IMR-90 (cell line): ENCODE data around the gene ETS1. TPM values are rescaled to one million over a fixed set of nuclear protein-coding genes. Genes with fewer than 3 reads are reported as not detected.

Experiments used
- ATAC-seq: fragments of 200-7000 bp; cut with Tn5 transposase; 2 replicates; pipeline ENCODE4 v1.9.1; 2020; ENCODE audit warnings: low read depth, mild to moderate bottlenecking, moderate library complexity
- BruUV-seq: library from RNA; stranded (reverse); fragments of 400-500 nt; replicated peaks from 2 replicates; lab custom pipeline; 2021; lab: Mats Ljungman, UMichigan
- CTCF ChIA-PET: fragments of 300-600 bp; formaldehyde crosslinking; extraction: SDS; loops from one replicate; lab custom pipeline; 2021; ENCODE audit warnings: antibody characterized with exemption; lab: Yijun Ruan, JAX
- POLR2A ChIA-PET: fragments of 300-600 bp; sonication (Branson Sonifier 250); formaldehyde crosslinking; loops from one replicate; lab custom pipeline; 2022; ENCODE audit warnings: antibody characterized with exemption; ENCODE audit not compliant: unreplicated experiment; lab: Charles Lee
- DNase-seq: peaks from one replicate; pipeline ENCODE4 v3.0.0; 2013
- H2AFZ ChIP-seq: replicated peaks from 2 replicates; pipeline ENCODE3; 2013; ENCODE audit warnings: low read length, mild to moderate bottlenecking; ENCODE audit not compliant: poor library complexity
- H2AK5ac ChIP-seq: 2 replicates; pipeline ENCODE4 v1.6.1; 2013; ENCODE audit warnings: low read depth, low read length, inconsistent platforms
- H2AK9ac ChIP-seq: replicated peaks from 2 replicates; pipeline ENCODE3; 2013; ENCODE audit warnings: mild to moderate bottlenecking, low read depth, low read length, moderate library complexity; ENCODE audit not compliant: poor library complexity
- H2BK120ac ChIP-seq: 2 replicates; pipeline ENCODE4 v1.6.1; 2013; ENCODE audit warnings: low read depth, low read length, inconsistent platforms
- H2BK15ac ChIP-seq: 3 replicates; pipeline ENCODE4 v1.6.1; 2013; ENCODE audit warnings: low read depth, low read length, inconsistent platforms
- H2BK20ac ChIP-seq: 2 replicates; pipeline ENCODE4 v1.6.1; 2013; ENCODE audit warnings: low read depth, mild to moderate bottlenecking, inconsistent platforms, low read length, moderate library complexity
- H2BK5ac ChIP-seq: 2 replicates; pipeline ENCODE4 v1.6.1; 2013; ENCODE audit warnings: mild to moderate bottlenecking, low read depth, low read length, inconsistent platforms; ENCODE audit not compliant: poor library complexity, severe bottlenecking
- H3K14ac ChIP-seq: replicated peaks from 2 replicates; pipeline ENCODE4 v1.6.1; 2013; ENCODE audit warnings: low read depth, low read length, inconsistent platforms
- H3K18ac ChIP-seq: 2 replicates; pipeline ENCODE4 v1.6.1; 2013; ENCODE audit warnings: low read depth, low read length, control low read depth
- H3K23ac ChIP-seq: 2 replicates; pipeline ENCODE4 v1.6.1; 2013; ENCODE audit warnings: low read depth, low read length, inconsistent platforms
- H3K27ac ChIP-seq: 2 replicates; pipeline ENCODE4 v1.5.1; 2013; ENCODE audit warnings: mild to moderate bottlenecking, control low read depth, low read length; ENCODE audit not compliant: insufficient read depth
- H3K27me3 ChIP-seq: 2 replicates; pipeline ENCODE4 v1.6.1; 2013; ENCODE audit warnings: low read length; ENCODE audit not compliant: control insufficient read depth, insufficient read depth
- H3K36me3 ChIP-seq: 2 replicates; pipeline ENCODE4 v1.6.1; 2013; ENCODE audit warnings: low read length, mixed read lengths; ENCODE audit not compliant: control insufficient read depth, insufficient read depth
- H3K4ac ChIP-seq: 2 replicates; pipeline ENCODE4 v1.6.1; 2013; ENCODE audit warnings: low read depth, low read length, inconsistent platforms
- H3K4me1 ChIP-seq: 2 replicates; pipeline ENCODE4 v1.6.1; 2013; ENCODE audit warnings: low read length, mixed read lengths; ENCODE audit not compliant: control insufficient read depth, insufficient read depth
- H3K4me2 ChIP-seq: 2 replicates; pipeline ENCODE4 v1.6.1; 2013; ENCODE audit warnings: low read depth, mild to moderate bottlenecking, control low read depth, low read length, moderate library complexity
- H3K4me3 ChIP-seq: 2 replicates; pipeline ENCODE4 v1.5.1; 2013; ENCODE audit warnings: low read depth, mild to moderate bottlenecking, control low read depth, low read length, moderate library complexity; ENCODE audit not compliant: insufficient read depth
- H3K56ac ChIP-seq: 2 replicates; pipeline ENCODE4 v1.6.1; 2013; ENCODE audit warnings: low read length, inconsistent platforms; ENCODE audit not compliant: insufficient read depth; ENCODE audit errors: extremely low read depth
- H3K79me1 ChIP-seq, 2 experiments: 2 replicates each; pipeline ENCODE4 v1.6.1; 2013; ENCODE audit warnings: low read length in 2 of 2, inconsistent platforms in 1 of 2, low read depth in 1 of 2
- H3K9ac ChIP-seq: 2 replicates; pipeline ENCODE4 v1.6.1; 2013; ENCODE audit warnings: low read depth, low read length, control low read depth
- H3K9me1 ChIP-seq: 2 replicates; pipeline ENCODE4 v1.6.1; 2013; ENCODE audit warnings: low read length, inconsistent platforms; ENCODE audit not compliant: insufficient read depth
- H3K9me3 ChIP-seq: 2 replicates; pipeline ENCODE4 v1.6.1; 2013; ENCODE audit warnings: low read length; ENCODE audit not compliant: control insufficient read depth, insufficient read depth
- H4K20me1 ChIP-seq: 2 replicates; pipeline ENCODE4 v1.6.1; 2013; ENCODE audit warnings: low read length, inconsistent platforms; ENCODE audit not compliant: insufficient read depth
- H4K5ac ChIP-seq: 2 replicates; pipeline ENCODE4 v1.6.1; 2013; ENCODE audit warnings: mild to moderate bottlenecking, low read depth, low read length, control low read depth
- H4K8ac ChIP-seq, 2 experiments: 2 replicates each; pipeline ENCODE4 v1.6.1; 2013; ENCODE audit warnings: low read depth in 2 of 2, low read length in 2 of 2, control low read depth in 1 of 2, inconsistent platforms in 1 of 2
- H4K91ac ChIP-seq: 2 replicates; pipeline ENCODE4 v1.6.1; 2013; ENCODE audit warnings: low read depth, low read length, inconsistent platforms; ENCODE audit not compliant: insufficient read depth
- BHLHE40 ChIP-seq: fragments of 150-350 bp; IDR thresholded peaks from 2 replicates; pipeline ENCODE4 v1.6.1; 2016; ENCODE audit warnings: mild to moderate bottlenecking, low read depth, low read length
- CEBPB ChIP-seq: IDR thresholded peaks from 2 replicates; pipeline ENCODE4 v1.6.1; 2012; ENCODE audit warnings: low read depth, low read length, improper control_type of control experiment
- CHD1 ChIP-seq: IDR thresholded peaks from 2 replicates; pipeline ENCODE4 v1.6.1; 2012; ENCODE audit warnings: low read depth, low read length, improper control_type of control experiment
- CTCF ChIP-seq: conservative IDR thresholded peaks from 2 replicates; pipeline ENCODE4 v1.5.1; 2012; ENCODE audit warnings: mild to moderate bottlenecking, low read depth, low read length, improper control_type of control experiment
- ELK1 ChIP-seq: fragments of 150-350 bp; IDR thresholded peaks from 2 replicates; pipeline ENCODE4 v1.6.1; 2016; ENCODE audit warnings: low read depth, mild to moderate bottlenecking, low read length, moderate library complexity, borderline replicate concordance
- FOS ChIP-seq: fragments of 150-350 bp; IDR thresholded peaks from 2 replicates; pipeline ENCODE4 v1.6.1; 2016; ENCODE audit warnings: low read depth, low read length
- MAFK ChIP-seq: IDR thresholded peaks from 2 replicates; pipeline ENCODE4 v1.6.1; 2012; ENCODE audit warnings: low read depth, low read length, improper control_type of control experiment
- MXI1 ChIP-seq: IDR thresholded peaks from 2 replicates; pipeline ENCODE4 v1.6.1; 2012; ENCODE audit warnings: low read depth, mild to moderate bottlenecking, low read length, moderate library complexity, borderline replicate concordance
- NFE2L2 ChIP-seq: fragments of 150-350 bp; IDR thresholded peaks from 2 replicates; pipeline ENCODE4 v1.6.1; 2016; ENCODE audit warnings: low read depth, mild to moderate bottlenecking, low read length
- POLR2A ChIP-seq: IDR thresholded peaks from 2 replicates; pipeline ENCODE4 v1.6.1; 2012; ENCODE audit warnings: mild to moderate bottlenecking, low read depth, low read length
- RAD21 ChIP-seq: IDR thresholded peaks from 2 replicates; pipeline ENCODE4 v1.6.1; 2012; ENCODE audit warnings: low read length, improper control_type of control experiment
- RCOR1 ChIP-seq: IDR thresholded peaks from 2 replicates; pipeline ENCODE4 v1.6.1; 2012; ENCODE audit warnings: mild to moderate bottlenecking, low read length, improper control_type of control experiment; ENCODE audit not compliant: insufficient replicate concordance
- RFX5 ChIP-seq: IDR thresholded peaks from 2 replicates; pipeline ENCODE4 v1.8.0; 2012; ENCODE audit warnings: low read depth, mild to moderate bottlenecking, low read length, moderate library complexity
- SMC3 ChIP-seq: fragments of 150-350 bp; IDR thresholded peaks from 2 replicates; pipeline ENCODE4 v1.6.1; 2016; ENCODE audit warnings: low read depth, mild to moderate bottlenecking, antibody characterized with exemption, low read length, moderate library complexity
- USF2 ChIP-seq: fragments of 150-350 bp; IDR thresholded peaks from 2 replicates; pipeline ENCODE4 v1.6.1; 2017; ENCODE audit warnings: mild to moderate bottlenecking, antibody characterized with exemption, low read length, low read depth
- WGBS, 2 experiments: methylation state at CpG; one replicate each; pipeline versions ENCODE4 v1.1.5 to v1.1.7; 2013; ENCODE audit warnings: missing lambda C conversion rate in 2 of 2; ENCODE audit not compliant: insufficient read length in 1 of 2; ENCODE audit errors: extremely low coverage in 2 of 2; 5-methylcytosine and 5-hydroxymethylcytosine counted together
- dilution Hi-C: fragments of 300-500 bp; cut with HindIII; formaldehyde crosslinking; loops from one replicate; pipeline ENCODE4 v1.14.3; 2018; ENCODE audit warnings: low sequenced_read_pairs; ENCODE audit not compliant: unreplicated experiment
- in situ Hi-C: fragments of 300-500 bp; cut with MboI; formaldehyde crosslinking; loops from 3 replicates; pipeline ENCODE4 v1.14.3; 2019; ENCODE audit warnings: low sequenced_read_pairs, inconsistent platforms, mixed read lengths
- intact Hi-C: fragments of 100-400 bp; cut with micrococcal nuclease; formaldehyde crosslinking; loops from 2 replicates; pipeline ENCODE4 v1.10.0; 2022
- polyA plus RNA-seq, 3 experiments: library from polyadenylated mRNA; depleted of rRNA; stranded (reverse); fragments of >200 nt; gene quantifications; 2 replicates each; pipeline ENCODE4 v1.2.3, GENCODE V29; 2012; ENCODE audit warnings: low replicate concordance in 1 of 3
- total RNA-seq: library from RNA; depleted of rRNA; stranded (reverse); fragments of >200 nt; gene quantifications from 2 replicates; pipeline ENCODE4 v1.2.3, GENCODE V29; 2012

The ETS1 gene
- total and polyA plus RNA-seq, 2 of the 4 experiments (the other 2 are of a cell fraction), result 41.2 to 56.3 TPM

GRCh38 chr11:128589998-128590397, 2.6 kb upstream of the ETS1 start:
- Histone ChIP-seq H4K5ac (no peak overlapping the region), H3K4me1 (peaks cover 2% of the 10 kb centered on the region; the same call in 1 of the 2 replicates), H2BK5ac (no peak overlapping the region), H3K23ac (no peak overlapping the region), H3K9ac (no peak overlapping the region), H3K4me2 (no peak overlapping the region), H3K9me1 (no peaks in the 10 kb centered on the region), H3K27me3 (peaks cover 4% of the 10 kb centered on the region; the same call in 1 of the 2 replicates), H3K18ac (no peak overlapping the region), H2AK5ac (no peak overlapping the region), H3K4ac (no peak overlapping the region), H3K36me3 (no peaks in the 10 kb centered on the region), H4K91ac (no peak overlapping the region), H3K79me1 (no peaks in the 10 kb centered on the region), H2BK20ac (no peak overlapping the region), H3K14ac (no peak overlapping the region), H3K4me3 (no peak overlapping the region), H2BK15ac (no peak overlapping the region), H2BK120ac (no peak overlapping the region), H2AK9ac (no peak overlapping the region), H4K8ac (no peak overlapping the region), H3K27ac (no peak overlapping the region), H3K9me3 (no peaks in the 10 kb centered on the region), H2AFZ (no peak overlapping the region), H3K56ac (no peak overlapping the region), H4K20me1 (no peaks in the 10 kb centered on the region)
- intact Hi-C loops, result no loop called here
- in situ Hi-C loops, result no loop called here
- WGBS, 2 experiments, result no CpG with 5 or more reads among the region's 1 CpG
- ChIA-PET POLR2A (no interaction called here), CTCF (no interaction called here)
- BruUV-seq, result no TSS peak
- TF ChIP-seq RFX5, result no peak
- no peak for TF ChIP-seq RCOR1
- TF ChIP-seq BHLHE40, result no peak
- TF ChIP-seq POLR2A, result no peak
- no peak for TF ChIP-seq CEBPB
- TF ChIP-seq USF2, result no peak
- TF ChIP-seq MAFK, result no peak
- TF ChIP-seq NFE2L2, result no peak
- TF ChIP-seq RAD21, result no peak
- no peak for TF ChIP-seq MXI1
- TF ChIP-seq CTCF, result no peak
- no peak for TF ChIP-seq ELK1
- TF ChIP-seq SMC3, result no peak
- TF ChIP-seq FOS, result no peak
- TF ChIP-seq CHD1, result no peak
- no peak for ATAC-seq
- no peak for DNase-seq
- dilution Hi-C loops, result no loop called here
